GM19468 (cell line): ENCODE measurements around the gene GOLGA6L1.
"Not testable (repeated sequence)": the region's sequence is repeated elsewhere in the genome, so short reads cannot be mapped to it uniquely, and the experiment has no call there.

Experiments used
- ATAC-seq: cut with Tn5 transposase; IDR thresholded peaks from one replicate; pipeline ENCODE4 v1.9.1; 2021; ENCODE audit warnings: mild to moderate bottlenecking, moderate library complexity, moderate number of reproducible peaks; ENCODE audit not compliant: unreplicated experiment; ENCODE audit errors: extremely low read depth

The GOLGA6L1 gene

GRCh38 chr15:23136722-23137121, at the start of gene GOLGA6L1:
TSS of gene GOLGA6L1 (minus strand) at chr15:23136822. CDS start at chr15:23136731, 91 bp downstream.
- ATAC-seq = not testable (repeated sequence)

- ATAC-seq = not testable (repeated sequence)
Observed at GRCh38 chr15:23181201-23181600, 44.6 kb upstream of the GOLGA6L1 start.

GRCh38 chr15:23180547-23180927, 43.9 kb upstream of the GOLGA6L1 start:
- not testable (repeated sequence) for ATAC-seq

GRCh38 chr15:23179768-23180546, 43.3 kb upstream of the GOLGA6L1 start:
- ATAC-seq = not testable (repeated sequence)

- not testable (repeated sequence) for ATAC-seq
Observed at GRCh38 chr15:23176683-23177082, 40.1 kb upstream of the GOLGA6L1 start.

GRCh38 chr15:23175606-23176005, 39.0 kb upstream of the GOLGA6L1 start:
- not testable (repeated sequence) for ATAC-seq

- ATAC-seq = not testable (repeated sequence)
Observed at GRCh38 chr15:23174609-23175140, 38.1 kb upstream of the GOLGA6L1 start.

- not testable (repeated sequence) for ATAC-seq
Observed at GRCh38 chr15:23132787-23133186, 3.8 kb downstream of the GOLGA6L1 start.

- ATAC-seq = no peak
Observed at GRCh38 chr15:23118208-23118607, 18.4 kb downstream of the GOLGA6L1 start.

GRCh38 chr15:23095796-23096195, 40.8 kb downstream of the GOLGA6L1 start:
- no peak for ATAC-seq

- no peak for ATAC-seq
Observed at GRCh38 chr15:23083115-23083514, 53.5 kb downstream of the GOLGA6L1 start.

GRCh38 chr15:23081996-23082737, 54.5 kb downstream of the GOLGA6L1 start:
- not testable (repeated sequence) for ATAC-seq

GRCh38 chr15:23081271-23081670, 55.4 kb downstream of the GOLGA6L1 start:
- ATAC-seq = no peak

GRCh38 chr15:23079766-23080165, 56.9 kb downstream of the GOLGA6L1 start:
- ATAC-seq = no peak
